ENCODE measurements around the gene MAFB. TPM values are rescaled to one million over a fixed set of nuclear protein-coding genes. Genes with fewer than 3 reads are reported as not detected.
A peak's percentile ranks its signal among the peaks of the same experiment; 100 is the strongest.

Gene MAFB
- total and polyA plus RNA-seq, 10 donors: 18.7 to 295 (median 180) TPM

GRCh38 chr20:40686434-40686882 is 2.6 kb downstream of the MAFB start:
- Histone ChIP-seq H3K4me3 (peak overlapping the region; percentile 52 to 87 (median 64)), H3K27me3 (replicated peaks in 1 of 7) (peaks cover 0 to 100% (median 61%) of the 10 kb centered on the region in 7 donors), H3K36me3 (peaks cover 0 to 40% (median 0%) of the 10 kb centered on the region in 6 donors), H3K4me1 (peaks cover 0 to 88% (median 61%) of the 10 kb centered on the region in 6 donors), H3K27ac (peak overlapping the region; percentile 38 to 94 (median 90)), H3K9me3 (no peaks in the 10 kb centered on the region)
- DNase-seq: no peak
- TF ChIP-seq POLR2AphosphoS5 (IDR thresholded peaks at IDR 0.05) (peak in 2 of 3 donors; percentile 41 to 55), CTCF (IDR thresholded peaks at IDR 0.05 in 8 of 11, conservative IDR thresholded peaks at IDR 0.05 in 3 of 11) (no peak), POLR2A (IDR thresholded peaks at IDR 0.05) (peak in 1 of 3 donors; percentile 18)
- intact Hi-C loops (cut with DNase I; ENCODE audit: low total_unique reads): loop anchor here (5.0 to 10.0 kb wide), 2 partner anchors 39 to 422 kb away; no protein-coding TSS in a partner anchor
- 13 to 20% (median 15%) methylated on average over 7 of the region's 7 CpGs for WGBS, 5 donors

GRCh38 chr20:40685349-40685748 is 3.7 kb downstream of the MAFB start:
- intact Hi-C loops (cut with DNase I; ENCODE audit: low total_unique reads): loop anchor here (5.0 to 10.0 kb wide), 2 partner anchors 38 to 421 kb away; no protein-coding TSS in a partner anchor
- Histone ChIP-seq H3K4me1 (peaks cover 0 to 88% (median 62%) of the 10 kb centered on the region in 6 donors), H3K4me3 (peak overlapping the region; percentile 52 to 87 (median 64)), H3K27me3 (replicated peaks in 1 of 7) (peaks cover 0 to 100% (median 51%) of the 10 kb centered on the region in 7 donors), H3K9me3 (no peaks in the 10 kb centered on the region), H3K27ac (peak overlapping the region; percentile 38 to 94 (median 90)), H3K36me3 (peaks cover 0 to 40% (median 0%) of the 10 kb centered on the region in 6 donors)
- no peak for DNase-seq
- no peak for TF ChIP-seq CTCF (IDR thresholded peaks at IDR 0.05 in 8 of 11, conservative IDR thresholded peaks at IDR 0.05 in 3 of 11)
- peak in 2 of 3 donors; percentile 51 to 58 for TF ChIP-seq POLR2AphosphoS5 (IDR thresholded peaks at IDR 0.05)
- TF ChIP-seq POLR2A (IDR thresholded peaks at IDR 0.05): peak in 1 of 3 donors; percentile 22
- 40 to 61% (median 58%) methylated on average over 3 to 4 of the region's 4 CpGs for WGBS, 5 donors

GRCh38 chr20:40683894-40684268 is 5.2 kb downstream of the MAFB start:
- peak overlapping the region; percentile 52 to 87 (median 64) for H3K4me3 ChIP-seq
- H3K4me1 ChIP-seq: peaks cover 0 to 88% (median 59%) of the 10 kb centered on the region in 6 donors
- H3K9me3 ChIP-seq: no peaks in the 10 kb centered on the region
- H3K27ac ChIP-seq: peak overlapping the region; percentile 74 to 94 (median 90)
- peak in 1 of 3 donors; percentile 49 for TF ChIP-seq POLR2AphosphoS5 (IDR thresholded peaks at IDR 0.05)
- TF ChIP-seq CTCF (IDR thresholded peaks at IDR 0.05 in 8 of 11, conservative IDR thresholded peaks at IDR 0.05 in 3 of 11): no peak
- no peak for TF ChIP-seq POLR2A (IDR thresholded peaks at IDR 0.05)
- WGBS, 5 donors: 26 to 41% (median 32%) methylated on average over 8 to 9 of the region's 9 CpGs
- peaks cover 0 to 40% (median 0%) of the 10 kb centered on the region in 6 donors for H3K36me3 ChIP-seq
- peaks cover 0 to 88% (median 41%) of the 10 kb centered on the region in 7 donors for H3K27me3 ChIP-seq (replicated peaks in 1 of 7)
- no peak for DNase-seq
- intact Hi-C loops (cut with DNase I; ENCODE audit: low total_unique reads): loop anchor here (10.0 kb wide), 1 partner anchor 419 kb away; no protein-coding TSS in a partner anchor

GRCh38 chr20:40683221-40683893 is 5.7 kb downstream of the MAFB start:
- intact Hi-C loops (cut with DNase I; ENCODE audit: low total_unique reads): loop anchor here (10.0 kb wide), 1 partner anchor 419 kb away; no protein-coding TSS in a partner anchor
- Histone ChIP-seq H3K36me3 (peaks cover 0 to 40% (median 0%) of the 10 kb centered on the region in 6 donors), H3K27ac (peak overlapping the region; percentile 74 to 94 (median 90)), H3K4me3 (peak overlapping the region; percentile 52 to 87 (median 64)), H3K27me3 (replicated peaks in 1 of 7) (peaks cover 0 to 82% (median 36%) of the 10 kb centered on the region in 7 donors), H3K9me3 (no peaks in the 10 kb centered on the region), H3K4me1 (peaks cover 0 to 87% (median 57%) of the 10 kb centered on the region in 6 donors)
- WGBS, 5 donors: 5 to 14% (median 9%) methylated on average over 34 to 58 of the region's 58 CpGs
- TF ChIP-seq CTCF (IDR thresholded peaks at IDR 0.05 in 8 of 11, conservative IDR thresholded peaks at IDR 0.05 in 3 of 11) (no peak), POLR2AphosphoS5 (IDR thresholded peaks at IDR 0.05) (peak; percentile 17 to 80 (median 78)), POLR2A (IDR thresholded peaks at IDR 0.05) (peak in 1 of 3 donors; percentile 48)
- DNase-seq: peak; percentile 83
